ENCODE data around the gene TF.

Gene TF

DNA sequence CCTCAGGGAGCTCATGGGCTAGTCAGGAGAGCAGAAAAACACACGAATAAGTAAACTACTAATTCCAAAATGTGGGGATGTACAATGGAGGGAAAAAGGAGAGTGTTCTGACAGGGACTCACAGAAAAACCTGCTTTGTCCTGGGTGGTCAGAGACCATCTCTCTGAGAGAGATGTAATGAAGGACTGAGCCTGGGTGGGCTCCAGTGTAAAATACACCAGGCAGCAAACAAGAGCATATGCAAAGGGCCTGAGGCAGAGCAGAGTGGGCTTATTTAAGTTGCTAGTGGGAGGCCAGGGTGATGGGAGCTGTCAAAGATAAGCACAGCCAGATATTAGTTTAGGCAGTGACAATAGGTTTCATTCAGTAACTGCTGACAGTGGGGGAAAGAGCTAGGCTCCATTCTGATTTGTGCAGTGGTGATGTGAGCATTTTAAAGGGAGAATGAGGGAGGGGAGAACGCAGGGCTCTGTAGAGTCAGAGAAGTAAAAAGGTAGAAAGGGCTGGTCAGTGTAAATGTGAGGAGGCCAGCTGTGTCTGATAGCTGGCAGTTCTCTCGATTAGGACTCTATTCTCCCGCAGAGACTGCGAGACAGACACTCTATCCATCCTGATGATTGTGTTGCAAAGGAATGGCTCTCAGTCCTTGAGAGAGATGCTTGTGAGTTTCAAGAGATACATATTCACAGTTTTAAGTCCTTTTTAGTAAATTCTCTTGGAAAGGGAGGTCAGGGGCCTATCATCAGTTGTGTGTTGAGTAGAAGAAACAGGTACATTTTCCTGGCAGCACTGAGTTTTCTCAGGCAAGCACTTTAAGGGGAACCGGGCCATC, 3.5 kb downstream of the TF start:
- Histone ChIP-seq H3K36me3 (no peaks in the 10 kb centered on the region), H3K27me3 (peaks cover 11% of the 10 kb centered on the region), H3K4me1 (no peaks in the 10 kb centered on the region), H3K9me3 (no peaks in the 10 kb centered on the region), H3K4me3 (ENCODE audit: low read depth, low read length) (no peak overlapping the region)
- no peak for DNase-seq
- TF ChIP-seq, protein P1, sequence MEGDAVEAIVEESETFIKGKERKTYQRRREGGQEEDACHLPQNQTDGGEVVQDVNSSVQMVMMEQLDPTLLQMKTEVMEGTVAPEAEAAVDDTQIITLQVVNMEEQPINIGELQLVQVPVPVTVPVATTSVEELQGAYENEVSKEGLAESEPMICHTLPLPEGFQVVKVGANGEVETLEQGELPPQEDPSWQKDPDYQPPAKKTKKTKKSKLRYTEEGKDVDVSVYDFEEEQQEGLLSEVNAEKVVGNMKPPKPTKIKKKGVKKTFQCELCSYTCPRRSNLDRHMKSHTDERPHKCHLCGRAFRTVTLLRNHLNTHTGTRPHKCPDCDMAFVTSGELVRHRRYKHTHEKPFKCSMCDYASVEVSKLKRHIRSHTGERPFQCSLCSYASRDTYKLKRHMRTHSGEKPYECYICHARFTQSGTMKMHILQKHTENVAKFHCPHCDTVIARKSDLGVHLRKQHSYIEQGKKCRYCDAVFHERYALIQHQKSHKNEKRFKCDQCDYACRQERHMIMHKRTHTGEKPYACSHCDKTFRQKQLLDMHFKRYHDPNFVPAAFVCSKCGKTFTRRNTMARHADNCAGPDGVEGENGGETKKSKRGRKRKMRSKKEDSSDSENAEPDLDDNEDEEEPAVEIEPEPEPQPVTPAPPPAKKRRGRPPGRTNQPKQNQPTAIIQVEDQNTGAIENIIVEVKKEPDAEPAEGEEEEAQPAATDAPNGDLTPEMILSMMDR (IDR thresholded peaks at IDR 0.05; ENCODE audit: low read depth, low read length): no peak

DNA sequence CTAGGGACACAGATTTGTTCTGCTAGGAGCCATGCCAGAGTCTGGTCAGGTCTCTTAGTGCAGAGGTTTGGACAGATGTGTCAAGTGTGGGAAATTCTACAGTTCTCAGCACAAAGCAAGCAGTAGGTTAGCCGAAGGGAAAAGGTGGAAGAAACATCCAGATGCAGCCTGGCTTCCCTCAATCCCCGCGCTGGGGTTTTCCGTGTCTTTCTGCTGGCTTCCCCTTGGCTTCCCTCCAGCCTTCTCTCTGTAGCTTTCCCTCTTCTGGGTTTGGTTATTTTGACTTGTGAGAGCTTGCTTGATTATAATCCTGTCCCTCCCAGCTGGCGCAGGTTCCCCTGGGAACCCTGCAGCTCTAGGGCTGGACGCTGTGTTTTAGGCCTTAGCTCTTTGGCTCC, 4.1 kb downstream of the TF start:
- Histone ChIP-seq H3K4me1 (no peaks in the 10 kb centered on the region), H3K27me3 (peaks cover 11% of the 10 kb centered on the region), H3K9me3 (no peaks in the 10 kb centered on the region), H3K36me3 (no peaks in the 10 kb centered on the region), H3K4me3 (ENCODE audit: low read depth, low read length) (no peak overlapping the region)
- peak; percentile 32 for DNase-seq
- TF ChIP-seq, protein P1 (IDR thresholded peaks at IDR 0.05; ENCODE audit: low read depth, low read length): no peak

DNA sequence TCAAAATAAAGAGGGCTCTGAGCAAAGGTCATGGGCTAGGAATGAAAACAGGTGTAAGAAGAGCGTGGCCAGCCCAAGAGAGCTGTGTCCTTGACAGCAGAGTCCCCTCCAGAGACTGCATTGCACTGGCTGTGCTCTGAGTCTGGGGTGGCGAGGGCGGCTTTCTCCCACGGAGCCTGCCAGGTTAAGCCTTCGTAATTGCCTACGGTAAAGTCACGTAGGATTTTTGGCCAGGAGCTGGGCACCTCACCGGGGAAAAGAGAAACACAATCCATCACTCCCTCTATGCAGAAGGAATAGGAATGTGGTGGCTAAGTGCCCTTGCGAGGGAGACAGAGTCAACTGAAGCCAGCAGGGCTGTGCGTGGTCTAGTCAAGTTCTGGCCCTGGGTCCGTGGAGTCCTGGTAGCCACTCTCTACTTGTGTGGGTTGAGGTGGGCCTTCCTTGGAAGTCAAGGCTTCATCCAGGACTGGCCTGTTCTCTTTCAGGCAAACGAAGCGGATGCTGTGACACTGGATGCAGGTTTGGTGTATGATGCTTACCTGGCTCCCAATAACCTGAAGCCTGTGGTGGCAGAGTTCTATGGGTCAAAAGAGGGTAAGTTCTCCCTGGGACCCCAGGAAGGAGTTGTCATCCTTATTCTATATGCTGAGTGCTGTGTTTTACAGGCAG, 7.0 kb downstream of the TF start:
- 0 out of 2 replicates have a peak, but pooled peaks cover 4% of the 10 kb centered on the region for H3K27me3 ChIP-seq
- TF ChIP-seq, protein P1 (IDR thresholded peaks at IDR 0.05; ENCODE audit: low read depth, low read length): no peak
- no peak for DNase-seq
- H3K4me3 ChIP-seq (ENCODE audit: low read depth, low read length): no peak overlapping the region
- no peaks in the 10 kb centered on the region for H3K4me1 ChIP-seq
- no peaks in the 10 kb centered on the region for H3K9me3 ChIP-seq
- H3K36me3 ChIP-seq: no peaks in the 10 kb centered on the region

DNA sequence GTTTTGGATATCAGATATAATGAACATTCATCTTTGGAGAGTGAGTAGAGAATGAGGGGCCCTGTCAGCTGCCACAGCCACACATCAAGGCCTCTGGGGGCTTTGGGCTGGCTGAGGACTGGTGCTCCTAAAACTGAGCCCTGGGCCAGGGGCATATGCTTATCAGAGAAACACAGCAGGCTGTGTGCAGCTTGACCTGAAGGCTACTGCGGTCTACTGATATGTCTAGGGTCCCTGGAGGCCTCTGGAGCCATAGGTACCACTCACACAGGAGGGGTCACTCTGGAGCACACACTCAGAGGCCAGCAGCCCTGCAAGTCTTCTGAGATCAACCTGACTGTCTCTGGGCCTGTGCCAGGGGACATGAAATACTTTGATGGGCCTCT, 7.6 kb downstream of the TF start:
- Histone ChIP-seq H3K36me3 (no peaks in the 10 kb centered on the region), H3K4me3 (ENCODE audit: low read depth, low read length) (no peak overlapping the region), H3K4me1 (no peaks in the 10 kb centered on the region), H3K9me3 (no peaks in the 10 kb centered on the region), H3K27me3 (0 out of 2 replicates have a peak, but pooled peaks cover 4% of the 10 kb centered on the region)
- no peak for DNase-seq
- TF ChIP-seq, protein P1 (IDR thresholded peaks at IDR 0.05; ENCODE audit: low read depth, low read length): no peak

DNA sequence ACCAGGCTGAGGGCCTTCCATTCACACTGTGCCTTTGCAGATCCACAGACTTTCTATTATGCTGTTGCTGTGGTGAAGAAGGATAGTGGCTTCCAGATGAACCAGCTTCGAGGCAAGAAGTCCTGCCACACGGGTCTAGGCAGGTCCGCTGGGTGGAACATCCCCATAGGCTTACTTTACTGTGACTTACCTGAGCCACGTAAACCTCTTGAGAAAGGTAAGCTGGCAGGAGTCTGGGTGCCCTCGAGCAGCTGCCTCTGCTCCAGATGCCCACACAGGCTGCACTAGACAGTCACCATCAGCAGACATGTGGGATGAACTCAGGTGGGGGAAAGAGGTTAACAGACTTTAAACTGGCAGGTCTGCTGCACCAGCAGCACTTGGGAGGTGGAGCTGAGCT, 8.3 kb downstream of the TF start:
- Histone ChIP-seq H3K9me3 (no peaks in the 10 kb centered on the region), H3K27me3 (peaks cover 4% of the 10 kb centered on the region; the same call in 1 of the 2 replicates), H3K4me3 (ENCODE audit: low read depth, low read length) (no peak overlapping the region), H3K4me1 (no peaks in the 10 kb centered on the region), H3K36me3 (no peaks in the 10 kb centered on the region)
- TF ChIP-seq, protein P1 (IDR thresholded peaks at IDR 0.05; ENCODE audit: low read depth, low read length): no peak
- DNase-seq: no peak

All from BE2C (cell line).